Fibroblast of skin of abdomen (primary cell): ENCODE measurements around the gene SHC4.

ENCODE experiments used
- DNase-seq: peaks from one replicate; pipeline ENCODE4 v3.0.0-alpha.2; 2013

The SHC4 gene

DNA sequence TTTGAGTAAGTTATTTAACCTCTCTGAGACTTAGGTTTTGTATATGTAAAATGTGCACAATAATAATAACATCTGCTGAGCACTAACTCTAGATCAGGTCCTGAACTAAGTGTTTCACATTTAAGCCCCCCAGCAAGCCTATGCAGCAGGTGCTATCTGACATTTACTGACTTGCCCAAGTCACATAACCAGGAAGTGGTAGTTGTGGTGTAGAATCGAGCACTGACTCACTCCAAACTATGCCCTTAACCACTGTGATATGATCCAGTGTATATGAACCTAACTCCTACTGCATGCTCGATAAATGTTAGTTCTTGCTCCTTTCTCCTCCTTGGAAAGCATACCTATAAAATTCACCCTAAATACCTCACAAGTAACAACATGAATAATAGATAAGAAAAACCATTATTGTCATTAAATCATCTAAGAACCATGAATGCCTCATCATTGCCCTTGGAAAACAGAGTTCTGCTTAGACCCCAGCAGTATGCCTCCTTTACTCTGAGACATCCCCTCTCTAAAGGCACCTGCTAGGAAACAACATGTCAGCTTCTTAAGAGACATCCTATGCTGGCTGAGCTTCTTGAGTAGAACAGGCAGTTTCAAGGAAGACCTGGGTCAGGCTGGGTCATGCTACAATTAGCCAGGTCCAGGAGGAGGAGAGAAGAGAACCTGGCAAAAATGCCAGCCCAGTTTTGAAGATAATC lies 3.0 kb upstream of the SHC4 start:
- DNase-seq: peak; percentile 63

DNA sequence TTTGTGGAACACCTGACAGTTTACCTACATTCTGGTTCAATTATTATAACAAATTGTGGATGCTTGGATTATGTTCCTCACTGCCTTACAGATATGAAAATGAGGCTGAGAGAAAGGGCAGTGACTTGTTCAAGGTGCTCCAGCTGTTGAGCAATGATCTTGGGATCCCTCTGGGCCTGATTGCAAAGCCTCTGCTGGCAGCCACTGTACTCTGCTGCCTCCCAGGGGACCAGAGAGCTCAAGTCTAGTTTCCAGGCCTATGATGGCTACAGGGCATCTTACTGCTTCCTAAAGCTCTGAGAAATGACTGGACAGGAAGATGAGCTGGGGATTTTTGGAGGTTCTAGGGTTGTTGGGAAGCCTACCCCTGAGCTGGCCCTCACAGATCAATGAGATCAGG lies 2.3 kb upstream of the SHC4 start:
- DNase-seq: peak; percentile 41

DNA sequence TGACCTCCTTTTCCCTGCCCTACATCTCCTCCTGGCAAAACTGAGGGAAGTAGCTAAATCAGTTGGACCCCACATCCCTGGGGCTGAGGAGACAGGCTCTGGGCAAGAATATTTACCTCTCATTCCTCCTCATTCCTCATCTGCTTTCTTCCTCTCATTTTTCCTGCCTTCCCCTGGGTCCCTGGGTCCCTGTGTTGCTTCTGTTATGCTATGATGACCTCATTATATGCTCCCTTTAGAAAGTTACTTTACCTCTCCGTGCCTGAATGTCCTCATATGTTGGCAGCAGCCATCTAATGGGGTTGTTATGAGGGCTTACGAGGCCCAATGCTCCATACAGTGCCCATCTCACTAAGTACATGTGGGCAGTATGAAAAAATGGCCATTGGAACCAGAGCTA lies 1.2 kb upstream of the SHC4 start:
- no peak for DNase-seq

DNA sequence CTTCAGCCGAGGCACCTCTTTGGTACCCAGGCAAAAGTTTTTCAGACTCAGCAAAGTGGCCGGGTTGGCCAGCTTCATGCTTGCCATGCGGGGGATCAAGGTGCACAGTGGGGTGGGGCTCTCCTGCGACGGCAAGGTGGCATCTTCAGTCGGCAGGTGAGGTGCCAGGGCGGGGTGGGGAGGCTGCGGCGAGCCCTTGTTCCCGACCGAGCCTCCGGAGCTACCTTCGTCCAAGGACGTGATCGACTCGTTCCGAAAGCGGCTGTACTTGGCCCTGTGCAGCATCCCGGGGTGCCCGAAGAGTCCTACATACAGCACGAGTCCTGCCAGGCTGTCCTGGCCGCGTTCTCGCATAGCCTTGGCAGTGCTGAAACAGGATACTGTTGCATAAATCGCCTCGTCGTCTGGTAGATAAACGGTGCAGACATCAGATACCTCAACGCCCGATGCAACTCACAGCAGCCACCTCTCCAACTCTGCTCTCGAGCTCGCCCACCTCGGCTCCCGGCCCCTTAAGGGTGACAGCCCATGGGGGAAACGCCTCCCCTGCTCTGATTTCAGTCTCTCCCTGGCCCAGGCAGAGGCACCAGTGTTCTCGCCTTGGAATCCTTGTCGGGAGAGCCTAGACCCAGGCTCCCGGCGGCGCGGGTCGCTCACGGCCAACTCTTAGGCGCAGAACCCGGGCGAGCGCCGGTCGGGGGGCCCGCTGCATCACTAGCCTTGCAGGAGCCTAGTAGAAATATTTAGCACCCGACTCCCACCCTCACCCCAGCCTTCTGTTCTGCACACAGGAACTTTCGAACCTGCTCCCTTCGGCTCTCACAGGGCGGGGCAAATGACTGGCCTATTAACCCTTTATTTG lies 826 bp downstream of the SHC4 start:
- peak; percentile 21 for DNase-seq

DNA sequence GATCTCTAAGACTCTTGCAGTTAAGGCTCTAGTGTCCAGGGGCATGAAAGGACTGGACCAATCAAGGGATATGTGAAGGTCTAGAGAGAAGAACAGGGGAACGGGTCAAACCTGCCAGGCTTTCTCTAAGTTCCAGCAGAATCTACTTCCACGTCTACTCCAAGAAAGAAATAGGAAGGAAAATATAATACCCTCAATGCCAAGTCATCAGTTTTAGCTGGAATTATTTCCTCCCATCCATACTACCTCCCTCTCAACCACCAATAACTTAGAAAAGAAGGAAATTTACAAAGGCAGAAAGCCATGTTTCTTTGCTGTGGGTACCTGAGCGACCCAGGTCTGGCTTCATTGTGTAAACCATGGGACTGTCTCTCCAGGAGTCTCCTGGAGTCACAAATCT lies 7.8 kb downstream of the SHC4 start:
- no peak for DNase-seq

DNA sequence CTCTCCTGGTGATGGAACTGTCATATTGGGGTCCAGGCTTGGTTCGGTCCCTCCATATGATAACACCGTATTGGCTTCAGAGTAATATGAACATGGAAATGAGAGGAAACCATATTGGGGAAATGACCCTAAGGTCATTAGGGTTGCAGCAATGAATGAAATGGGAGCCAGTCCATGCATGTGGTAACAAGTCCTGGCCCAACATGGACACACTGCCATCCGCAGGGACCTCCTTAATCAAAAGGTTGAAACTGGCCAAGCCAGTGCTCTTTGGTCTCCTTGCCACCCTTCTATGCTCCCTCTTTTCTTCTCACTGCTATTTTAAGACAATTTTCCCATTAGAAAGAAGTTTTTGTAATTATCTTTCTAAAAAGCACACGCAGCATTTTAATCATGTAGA lies 8.3 kb downstream of the SHC4 start:
- no peak for DNase-seq

DNA sequence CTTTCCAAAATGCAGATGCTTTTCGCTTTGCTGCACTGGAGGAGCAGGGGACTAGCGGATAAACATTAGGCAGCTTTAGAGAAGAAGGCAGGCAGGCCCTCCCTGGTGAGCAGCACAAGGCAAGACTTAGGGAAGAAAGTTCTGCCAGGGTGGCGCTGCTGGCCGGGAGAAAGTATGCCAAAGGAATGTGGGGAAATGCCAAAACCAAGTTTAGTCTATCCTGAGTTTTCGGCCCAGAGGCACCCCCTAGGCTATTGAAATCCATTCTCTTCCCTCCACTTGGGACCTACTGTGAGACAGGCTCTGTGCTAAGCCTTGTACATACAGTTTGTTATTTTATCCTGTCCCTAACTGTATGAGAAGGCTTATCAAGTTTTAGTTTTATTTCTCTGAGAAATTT lies 9.2 kb downstream of the SHC4 start:
- DNase-seq: peak; percentile 23

DNA sequence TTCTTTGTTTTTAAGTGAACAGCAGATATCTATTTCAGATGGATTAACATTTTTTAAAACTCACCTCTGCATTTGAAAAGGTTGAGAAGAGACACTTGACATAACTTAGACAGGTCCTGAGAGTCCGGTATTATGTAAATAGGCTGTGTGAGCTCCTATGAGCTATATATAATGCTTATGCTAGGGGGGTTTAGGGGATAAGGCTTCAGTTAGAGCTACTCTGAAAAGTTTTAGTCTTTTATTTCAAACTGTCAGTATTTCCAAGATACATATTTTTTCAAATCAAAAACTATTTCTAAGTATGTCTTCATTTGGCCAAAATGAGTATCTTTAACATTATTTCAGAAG lies 16.9 kb downstream of the SHC4 start:
- no peak for DNase-seq

DNA sequence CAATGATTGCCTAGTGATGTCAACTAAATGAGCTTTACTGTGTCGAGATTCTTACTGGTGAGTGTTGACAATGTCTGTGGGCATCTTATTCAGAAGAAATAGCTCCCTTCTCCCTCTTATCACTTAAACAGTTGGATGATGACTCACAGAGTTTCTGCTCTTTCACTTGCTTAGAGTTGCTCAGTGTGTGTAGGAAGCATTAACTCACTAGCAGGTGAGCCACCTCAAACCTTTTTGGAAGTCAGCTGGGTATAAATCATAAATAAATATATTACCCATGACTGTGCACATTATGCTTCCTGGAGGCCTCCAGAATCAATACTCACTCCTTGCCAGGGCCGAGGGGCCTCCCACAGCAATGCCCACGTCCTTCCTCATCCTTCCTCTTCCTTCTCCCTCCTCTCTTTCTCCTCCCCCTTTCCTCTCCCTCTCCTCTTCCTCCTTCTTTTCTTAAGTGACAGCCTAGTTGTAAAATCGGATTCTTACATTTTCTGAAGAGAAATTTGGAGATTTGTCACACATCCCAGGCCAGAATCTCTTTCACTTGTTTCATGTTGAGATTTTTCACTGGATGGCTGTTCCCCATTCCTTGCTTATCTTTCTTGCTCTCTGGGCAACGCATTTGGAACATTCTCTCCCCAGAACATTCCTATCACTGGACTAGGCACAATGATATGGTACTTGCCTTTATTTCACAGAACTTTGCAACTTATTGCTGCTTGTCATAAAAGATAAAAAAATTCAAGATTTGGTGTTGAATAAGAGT lies 17.5 kb downstream of the SHC4 start:
- DNase-seq: peak; percentile 52

DNA sequence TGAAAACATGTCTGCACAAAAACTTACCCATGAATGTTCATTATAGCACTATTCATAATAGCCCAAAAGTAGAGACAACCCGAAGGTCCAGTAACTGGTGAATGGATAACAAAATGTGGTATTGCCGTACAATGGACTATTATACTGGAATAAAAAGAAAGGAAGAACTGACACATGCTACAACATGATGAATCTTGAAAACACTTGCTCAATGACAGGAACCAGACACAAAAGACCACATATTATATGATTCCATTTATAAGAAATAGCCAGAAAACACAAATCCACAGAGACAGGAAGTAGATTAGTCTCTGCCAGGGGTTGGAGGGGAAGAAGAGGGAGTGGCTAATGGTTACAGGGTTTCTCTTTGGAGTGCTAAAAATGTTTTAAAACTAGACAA lies 18.3 kb downstream of the SHC4 start:
- DNase-seq: no peak

DNA sequence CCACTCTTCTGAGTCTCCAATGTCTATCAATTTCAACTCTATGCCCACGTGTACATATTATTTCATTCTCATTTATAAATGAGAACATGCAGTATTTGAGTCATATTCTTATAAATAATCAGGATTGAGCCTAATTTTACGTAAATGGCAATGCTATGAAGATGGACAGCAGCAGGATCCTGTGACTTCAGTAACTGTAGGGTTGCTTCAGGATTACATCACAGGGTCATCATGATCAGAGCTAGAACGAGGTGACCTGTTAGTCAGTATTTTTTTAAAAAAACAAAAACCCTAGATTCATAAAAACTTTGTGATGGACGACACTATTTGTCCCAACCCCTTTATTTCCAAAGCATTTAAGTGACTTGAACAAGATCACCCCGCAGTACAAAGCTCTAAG lies 21.8 kb downstream of the SHC4 start:
- no peak for DNase-seq

DNA sequence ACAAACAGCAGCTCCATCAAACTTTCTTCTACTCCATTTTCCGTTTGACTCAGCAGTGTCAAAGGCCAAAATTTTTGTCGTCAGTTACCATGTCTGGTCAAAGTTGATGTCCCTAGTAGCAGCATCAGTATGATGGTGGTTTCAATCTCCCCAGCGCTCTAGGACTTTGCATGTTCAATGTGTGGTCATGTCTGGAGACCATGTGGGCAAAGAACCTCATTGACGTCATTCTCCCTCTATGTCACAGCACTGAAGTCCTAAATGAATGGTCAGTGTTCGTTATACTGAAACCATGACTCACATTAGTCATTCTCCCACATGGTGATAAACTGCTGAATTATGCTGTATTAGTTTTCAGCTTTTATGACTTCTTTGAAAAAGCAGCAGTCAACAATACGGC lies 23.2 kb downstream of the SHC4 start:
- DNase-seq: peak; percentile 95

DNA sequence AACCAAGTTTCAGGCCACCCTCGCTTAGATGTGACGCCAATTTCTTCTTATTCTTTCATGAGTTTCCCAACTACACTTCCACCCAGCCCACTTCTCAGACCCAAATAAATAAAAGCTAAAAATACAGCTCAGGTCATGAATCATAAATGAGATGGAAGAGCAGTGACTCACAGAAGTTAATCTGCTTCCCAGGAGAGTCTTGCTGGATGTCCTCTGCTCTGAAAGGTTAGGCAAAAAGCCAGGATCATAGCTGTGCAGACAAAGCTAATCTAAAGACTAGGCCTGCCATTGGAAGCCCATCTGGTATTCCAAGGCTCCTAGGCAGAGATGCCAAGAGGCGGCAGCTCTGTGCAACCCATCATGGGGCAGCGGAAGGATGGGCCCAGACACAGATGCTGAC lies 24.1 kb downstream of the SHC4 start:
- DNase-seq: peak; percentile 96

DNA sequence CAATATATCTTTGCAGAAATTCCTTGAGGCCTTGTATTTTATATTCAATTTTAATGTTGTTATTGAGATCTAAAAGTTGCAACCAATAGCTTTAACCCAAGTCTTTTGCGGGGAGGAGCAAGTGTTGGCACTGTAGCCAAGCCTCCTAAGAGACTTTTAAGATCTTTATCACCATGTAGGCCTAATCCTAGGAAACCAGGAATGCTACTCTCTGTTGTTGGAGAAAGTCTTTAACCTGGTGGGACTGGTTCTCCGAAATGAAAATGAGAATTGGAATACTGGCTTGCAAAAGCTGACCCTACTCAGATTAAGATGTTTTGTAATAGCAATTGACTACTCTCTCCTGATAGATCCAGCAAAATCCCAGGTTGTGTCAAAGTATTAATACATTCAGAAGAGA lies 25.8 kb downstream of the SHC4 start:
- no peak for DNase-seq

DNA sequence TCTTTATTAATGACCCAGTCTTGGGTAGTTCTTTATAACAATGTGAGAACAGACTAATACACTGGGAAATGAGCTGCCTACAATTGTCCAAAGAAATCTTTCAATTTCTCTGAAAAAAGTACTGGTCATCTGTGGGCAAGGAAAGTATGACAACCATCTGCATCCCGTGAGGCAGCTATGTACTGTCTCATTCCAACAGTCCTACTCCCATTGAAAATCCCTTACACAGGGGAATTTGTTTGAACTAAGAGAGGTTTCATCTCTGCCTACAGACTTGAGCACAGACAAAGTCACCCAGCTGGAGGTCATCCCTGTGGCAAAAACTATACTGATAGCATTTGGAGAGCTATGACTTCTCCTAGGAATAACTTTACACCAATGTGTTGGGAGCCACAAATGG lies 27.1 kb downstream of the SHC4 start:
- DNase-seq: peak; percentile 80

DNA sequence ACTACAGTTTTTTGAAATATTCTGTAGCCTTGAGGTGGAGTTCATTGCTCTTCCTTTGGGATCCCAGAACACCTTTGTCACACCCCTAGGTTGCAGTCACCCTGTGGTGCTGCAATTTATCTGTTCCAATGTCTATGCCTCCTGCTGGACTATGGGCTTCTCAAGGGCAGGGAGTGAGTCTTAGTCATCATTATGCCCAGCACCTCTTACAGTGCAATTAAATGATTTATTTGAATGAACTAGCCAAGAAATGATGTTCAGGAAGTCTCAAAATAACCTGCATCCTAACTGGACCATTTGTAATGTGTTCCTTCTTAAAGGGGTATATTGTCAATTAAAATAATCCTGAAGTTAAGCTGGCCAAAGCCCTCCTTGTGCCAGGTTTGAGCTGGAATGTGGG lies 28.5 kb downstream of the SHC4 start:
- no peak for DNase-seq

DNA sequence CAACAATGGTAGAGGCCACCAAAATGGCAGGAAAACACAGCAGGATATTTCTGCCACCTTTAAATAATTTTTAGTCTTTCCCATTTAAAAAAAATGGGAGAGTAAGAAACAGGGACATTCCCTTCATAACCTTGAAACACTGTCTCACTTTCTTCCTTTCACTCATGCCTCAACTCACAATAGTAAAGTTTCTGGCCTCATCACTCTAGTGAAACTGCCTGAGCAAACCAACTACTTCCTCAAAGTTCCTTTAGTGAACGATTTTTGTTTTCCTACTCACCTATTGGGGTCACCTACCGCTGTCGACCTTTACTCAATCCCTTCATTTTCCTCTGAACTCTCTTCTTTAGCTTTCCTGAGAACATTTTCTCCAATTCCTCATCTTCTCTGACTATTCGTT lies 33.0 kb downstream of the SHC4 start:
- DNase-seq: no peak

DNA sequence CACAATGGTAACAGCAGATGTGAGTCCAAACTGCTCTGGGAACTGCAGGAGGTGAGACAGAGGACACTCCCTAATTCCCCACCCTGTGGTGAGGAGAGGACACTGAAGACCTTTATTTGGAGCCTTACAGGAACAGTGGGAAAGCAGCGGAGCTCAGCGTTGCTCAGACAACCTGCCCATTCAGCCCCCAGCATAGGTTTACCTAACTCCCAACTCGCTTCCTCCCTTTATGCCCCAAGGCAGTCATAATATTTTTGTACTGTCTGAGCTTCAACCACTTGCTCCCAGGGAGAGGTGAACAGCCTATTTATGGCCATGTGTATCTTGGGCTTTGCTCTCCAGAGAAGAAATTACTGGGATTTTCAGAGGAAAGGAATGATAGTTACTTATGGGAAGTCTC lies 34.1 kb downstream of the SHC4 start:
- peak; percentile 33 for DNase-seq

DNA sequence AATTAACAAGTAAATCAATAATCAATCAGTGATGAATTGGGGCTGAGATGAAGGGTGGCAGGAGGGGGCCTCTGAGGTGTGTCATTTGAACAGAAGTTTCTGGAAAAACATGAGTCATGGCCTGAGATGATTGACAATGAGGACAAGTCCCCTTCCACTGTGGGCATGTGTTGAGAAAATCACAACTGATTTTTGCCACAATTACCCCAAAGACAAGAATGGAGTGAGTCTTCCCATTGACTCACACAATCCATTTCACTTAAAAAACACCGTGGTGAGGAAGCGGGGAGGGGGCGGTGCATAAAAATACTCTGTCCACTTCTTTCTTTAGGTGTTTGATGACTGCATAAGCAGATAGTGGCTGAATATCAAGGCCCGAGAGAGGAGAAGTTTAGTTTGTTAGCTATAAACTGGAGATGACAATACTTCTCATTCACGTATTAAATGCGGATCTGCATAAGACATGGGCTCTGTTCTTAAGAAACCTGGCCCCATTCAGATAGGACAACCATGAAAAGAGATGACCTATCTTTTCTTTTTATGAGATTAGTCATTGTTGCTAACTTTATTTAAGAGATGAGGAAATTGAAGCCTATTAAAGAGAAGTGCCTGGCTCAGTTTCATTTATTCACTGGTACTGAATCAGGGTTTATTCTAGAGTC lies 34.7 kb downstream of the SHC4 start:
- DNase-seq: peak; percentile 40

DNA sequence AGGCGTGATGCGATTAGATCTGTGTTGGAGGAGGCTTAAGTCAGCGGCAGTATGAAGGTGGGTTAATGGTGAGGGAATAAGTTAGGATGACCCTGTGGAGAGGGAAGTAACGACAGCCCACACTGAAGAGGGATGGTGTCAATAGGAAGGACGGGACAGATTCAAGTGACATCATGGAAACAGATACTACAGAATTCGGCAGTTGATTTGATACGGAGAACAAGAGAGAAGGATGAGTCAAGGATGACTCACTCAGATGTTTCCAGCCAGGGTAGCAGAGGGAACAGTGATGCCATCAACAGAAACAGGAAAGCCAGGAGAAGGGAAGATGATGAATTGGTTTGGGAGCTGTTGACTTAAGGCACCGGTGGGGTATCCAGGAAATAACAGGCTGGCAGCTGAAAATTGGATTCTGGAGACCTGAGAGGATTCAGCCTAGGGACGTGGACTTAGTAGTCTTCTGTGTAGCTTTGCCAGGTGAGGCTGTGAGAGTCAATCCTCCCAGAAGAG lies 38.0 kb downstream of the SHC4 start:
- DNase-seq: peak; percentile 91

DNA sequence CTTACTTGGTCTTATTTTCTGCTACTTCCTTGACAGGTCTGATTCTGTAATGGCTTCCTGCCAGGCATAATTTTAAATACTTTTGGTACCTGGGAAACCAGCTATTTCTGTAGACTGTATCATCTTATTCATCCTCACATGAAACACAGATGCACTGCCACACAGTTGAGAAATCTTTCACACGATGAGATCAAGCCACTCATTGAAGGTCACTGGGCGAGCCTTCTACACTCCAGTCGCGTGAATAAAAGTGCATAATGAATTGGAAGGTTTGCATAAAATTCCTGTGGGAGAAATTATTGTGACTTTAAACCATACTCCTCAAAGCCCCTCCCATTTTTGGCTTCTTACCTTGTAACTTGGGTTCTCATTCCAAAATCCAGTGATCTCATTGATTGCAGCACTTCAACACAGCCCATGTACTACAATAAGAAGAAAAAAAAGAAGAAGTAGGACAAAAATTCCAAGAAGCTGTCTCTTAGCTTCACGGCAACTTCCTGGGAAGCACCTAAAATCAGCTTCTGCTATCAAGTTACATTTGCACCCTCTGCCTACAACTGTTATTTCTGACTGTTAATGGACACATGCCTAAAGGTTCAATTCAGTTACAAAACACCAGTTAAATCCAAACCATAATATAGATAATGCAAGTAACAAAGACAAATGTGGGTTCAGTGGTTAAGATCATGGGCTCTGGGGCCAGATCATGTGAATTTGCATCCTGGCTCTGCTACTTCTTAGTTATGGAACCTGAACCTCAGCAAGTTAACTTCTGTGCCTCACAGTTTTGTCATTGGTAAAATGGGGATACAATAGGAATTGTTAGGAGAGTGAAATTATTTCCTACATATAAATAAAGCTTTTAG lies 39.0 kb downstream of the SHC4 start:
- no peak for DNase-seq

DNA sequence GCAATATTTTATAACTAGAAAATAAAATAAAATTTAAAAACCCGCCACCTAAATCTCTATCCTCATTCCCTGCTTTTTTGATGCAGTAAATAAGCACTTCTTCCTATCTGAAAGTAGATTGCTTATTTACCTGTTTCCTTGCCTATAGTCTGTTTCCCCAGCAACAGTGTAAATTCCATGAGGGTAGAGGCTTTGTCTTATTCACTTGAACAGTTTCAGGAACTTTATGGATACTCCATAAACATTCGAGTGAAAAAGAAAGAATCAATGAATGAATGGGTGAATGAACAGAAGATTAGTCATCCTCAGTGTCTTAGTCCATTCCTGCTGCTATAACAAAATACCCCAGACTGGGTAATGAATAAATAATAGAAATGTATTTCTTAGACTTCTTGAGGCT lies 41.7 kb downstream of the SHC4 start:
- DNase-seq: no peak
